Nephron (organoid): Measurements from ENCODE around the gene RAB7B.
"Not testable (repeated sequence)": the region's sequence is repeated elsewhere in the genome, so short reads cannot be mapped to it uniquely, and the experiment has no call there.

Source experiments
- H3K27ac Mint-ChIP-seq, 3 experiments: 2 replicates each; pipeline ENCODE4 v1.8.0; 2020; ENCODE audit warnings: mixed read lengths in 3 of 3, mild to moderate bottlenecking in 2 of 3, moderate library complexity in 1 of 3
- H3K27me3 Mint-ChIP-seq: 2 replicates; pipeline ENCODE4 v1.8.0; 2021; ENCODE audit warnings: low read depth, mild to moderate bottlenecking, moderate library complexity, mixed read lengths
- H3K36me3 Mint-ChIP-seq: 2 replicates; pipeline ENCODE4 v1.8.0; 2020; ENCODE audit warnings: low read depth, mixed read lengths
- H3K4me1 Mint-ChIP-seq: 2 replicates; pipeline ENCODE4 v1.8.0; 2020; ENCODE audit warnings: mixed read lengths
- H3K4me3 Mint-ChIP-seq, 3 experiments: 2 replicates each; pipeline ENCODE4 v1.8.0; 2020; ENCODE audit warnings: mild to moderate bottlenecking in 3 of 3, mixed read lengths in 3 of 3, moderate library complexity in 2 of 3
- H3K9me3 Mint-ChIP-seq: 2 replicates; pipeline ENCODE4 v1.8.0; 2020; ENCODE audit warnings: mixed read lengths
- TF ChIP-seq, protein P1 (sequence below), 3 experiments: fragments of 200-600 bp; sonication (generic); IDR thresholded peaks; one replicate each; pipeline ENCODE4 v1.5.0; 2021; ENCODE audit warnings: antibody characterized with exemption in 3 of 3; ENCODE audit not compliant: unreplicated experiment in 3 of 3

Gene RAB7B, protein sequence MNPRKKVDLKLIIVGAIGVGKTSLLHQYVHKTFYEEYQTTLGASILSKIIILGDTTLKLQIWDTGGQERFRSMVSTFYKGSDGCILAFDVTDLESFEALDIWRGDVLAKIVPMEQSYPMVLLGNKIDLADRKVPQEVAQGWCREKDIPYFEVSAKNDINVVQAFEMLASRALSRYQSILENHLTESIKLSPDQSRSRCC

DNA sequence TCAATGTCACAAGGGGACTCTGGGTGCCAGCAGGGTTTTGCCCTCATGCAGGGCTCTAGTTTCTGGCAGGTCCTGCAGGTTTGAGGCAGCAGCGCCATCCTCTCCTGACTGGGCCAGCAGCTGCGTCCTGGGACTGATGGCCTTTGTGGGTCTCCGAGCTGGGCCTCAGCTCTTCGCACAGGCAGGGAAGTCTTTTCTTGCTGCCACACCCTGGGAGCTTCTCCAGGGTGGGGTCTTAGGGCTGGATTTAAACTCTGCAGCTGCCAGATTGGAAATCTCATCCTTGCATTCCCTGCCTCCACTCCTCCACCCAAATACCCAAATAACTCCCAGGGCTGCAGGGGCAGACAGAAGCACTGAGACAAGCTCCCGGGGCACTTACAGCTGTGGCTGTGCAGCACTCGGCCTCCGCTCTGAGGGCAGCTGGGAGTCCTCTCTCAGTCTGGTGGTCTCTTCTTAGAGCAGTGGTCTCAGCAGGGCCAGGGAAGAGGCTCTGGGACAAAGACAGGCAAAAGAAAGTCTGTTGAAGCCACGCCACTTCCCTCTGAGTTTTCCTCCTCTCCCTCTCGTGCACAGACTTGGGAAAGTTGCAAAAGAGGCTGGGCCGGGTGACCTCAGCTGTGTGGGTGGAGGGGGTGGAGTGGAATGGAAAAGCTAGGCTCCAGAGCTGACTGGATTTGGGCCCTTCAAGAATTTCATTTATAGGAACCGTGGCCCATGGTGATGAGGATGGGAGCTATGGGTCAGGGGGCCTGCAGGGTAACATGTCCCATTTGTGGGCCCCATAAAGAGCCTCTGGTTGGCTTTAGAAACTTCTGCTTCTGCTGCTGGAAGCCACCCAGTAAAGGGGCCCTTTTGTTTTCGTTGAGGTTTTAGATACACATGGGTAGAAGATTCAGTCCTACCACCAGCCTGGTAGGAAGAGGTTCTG, at the start of gene RAB7B:
TSS of gene RAB7B (minus strand) at position 525 of the 931 bp plus-strand sequence. CDS start 9,260 bp downstream, outside the sequence.
- TF ChIP-seq, protein P1, sequence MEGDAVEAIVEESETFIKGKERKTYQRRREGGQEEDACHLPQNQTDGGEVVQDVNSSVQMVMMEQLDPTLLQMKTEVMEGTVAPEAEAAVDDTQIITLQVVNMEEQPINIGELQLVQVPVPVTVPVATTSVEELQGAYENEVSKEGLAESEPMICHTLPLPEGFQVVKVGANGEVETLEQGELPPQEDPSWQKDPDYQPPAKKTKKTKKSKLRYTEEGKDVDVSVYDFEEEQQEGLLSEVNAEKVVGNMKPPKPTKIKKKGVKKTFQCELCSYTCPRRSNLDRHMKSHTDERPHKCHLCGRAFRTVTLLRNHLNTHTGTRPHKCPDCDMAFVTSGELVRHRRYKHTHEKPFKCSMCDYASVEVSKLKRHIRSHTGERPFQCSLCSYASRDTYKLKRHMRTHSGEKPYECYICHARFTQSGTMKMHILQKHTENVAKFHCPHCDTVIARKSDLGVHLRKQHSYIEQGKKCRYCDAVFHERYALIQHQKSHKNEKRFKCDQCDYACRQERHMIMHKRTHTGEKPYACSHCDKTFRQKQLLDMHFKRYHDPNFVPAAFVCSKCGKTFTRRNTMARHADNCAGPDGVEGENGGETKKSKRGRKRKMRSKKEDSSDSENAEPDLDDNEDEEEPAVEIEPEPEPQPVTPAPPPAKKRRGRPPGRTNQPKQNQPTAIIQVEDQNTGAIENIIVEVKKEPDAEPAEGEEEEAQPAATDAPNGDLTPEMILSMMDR (IDR thresholded peaks at IDR 0.05; ENCODE audit: unreplicated experiment in 3 of 3) = no peak
- peak within 1 kb of the TSS; percentile 88 to 94 (median 88) for H3K27ac Mint-ChIP-seq
- no peaks in the 10 kb centered on the region for H3K36me3 Mint-ChIP-seq
- H3K4me3 Mint-ChIP-seq = peak within 1 kb of the TSS; percentile 1 to 65 (median 50)
- H3K27me3 Mint-ChIP-seq = no peaks in the 10 kb centered on the region
- H3K9me3 Mint-ChIP-seq = peaks cover 3% of the 10 kb centered on the region
- peaks cover 57% of the 10 kb centered on the region for H3K4me1 Mint-ChIP-seq

DNA sequence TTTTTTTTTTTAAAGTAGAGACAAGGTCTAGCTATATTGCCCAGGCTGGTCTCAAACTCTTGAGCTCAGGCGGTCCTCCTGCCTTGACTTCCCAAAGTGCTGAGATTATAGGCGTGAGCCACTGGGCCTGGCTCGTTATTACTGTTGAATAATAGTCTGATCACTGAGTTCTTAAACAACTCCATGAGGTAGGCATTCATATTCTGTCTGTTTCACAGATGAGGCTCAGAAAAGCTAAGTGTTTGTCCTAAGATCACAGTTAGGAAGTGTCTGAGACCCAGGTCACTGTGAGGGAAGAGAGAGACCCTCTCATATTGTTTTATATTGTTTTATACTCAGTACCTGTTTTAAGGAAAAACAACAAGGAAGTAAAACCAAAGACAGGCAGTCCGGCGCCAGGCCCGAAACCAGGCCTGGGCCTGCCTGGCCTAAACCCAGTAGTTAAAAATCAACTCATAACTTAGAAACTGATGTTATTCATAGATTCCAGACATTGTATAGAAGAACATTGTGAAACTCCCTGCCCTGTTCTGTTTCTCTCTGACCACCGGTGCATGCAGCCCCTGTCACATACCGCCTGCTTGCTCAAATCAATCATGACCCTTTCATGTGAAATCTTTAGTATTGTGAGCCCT, 49.2 kb upstream of the RAB7B start:
- Mint-ChIP-seq H3K27ac (peak overlapping the region; percentile 3 to 82 (median 73)), H3K4me3 (peak overlapping the region in 1 of 3 experiments; percentile 41), H3K27me3 (peaks cover 16% of the 10 kb centered on the region)
- not testable (repeated sequence) for H3K9me3 Mint-ChIP-seq, H3K36me3 Mint-ChIP-seq, H3K4me1 Mint-ChIP-seq

DNA sequence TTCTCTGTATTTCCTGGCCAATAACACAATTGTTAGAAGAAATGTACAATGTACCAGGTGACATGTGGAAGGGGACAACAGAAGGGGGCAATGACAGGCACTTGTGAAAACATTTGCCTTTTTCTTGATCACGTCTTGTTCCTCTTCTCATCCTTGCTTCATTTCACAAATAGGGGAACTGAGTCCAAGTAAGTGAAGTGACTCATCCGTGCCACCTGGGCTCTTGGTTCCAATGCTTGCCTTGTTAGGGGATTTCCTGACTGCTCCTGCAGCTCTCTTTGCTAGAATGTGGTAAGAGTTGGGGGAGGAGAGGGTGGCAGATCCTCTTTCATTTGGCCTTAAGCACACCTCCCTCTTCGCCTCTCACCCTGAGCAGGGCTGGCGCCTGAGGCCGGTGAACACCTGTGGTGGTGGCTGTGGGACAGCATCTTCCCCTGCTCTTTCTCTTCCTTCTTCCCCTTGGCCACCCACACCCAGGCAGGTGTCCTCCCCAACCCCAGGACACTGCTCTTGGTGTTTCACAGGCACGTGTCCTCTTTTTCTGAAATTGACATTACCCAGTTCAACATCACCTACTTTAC, 47.5 kb upstream of the RAB7B start:
- H3K9me3 Mint-ChIP-seq = no peaks in the 10 kb centered on the region
- peaks cover 16% of the 10 kb centered on the region for H3K27me3 Mint-ChIP-seq
- no peak overlapping the region for H3K4me3 Mint-ChIP-seq
- peaks cover 4% of the 10 kb centered on the region for H3K36me3 Mint-ChIP-seq
- peak overlapping the region in 1 of 3 experiments; percentile 14 for H3K27ac Mint-ChIP-seq
- H3K4me1 Mint-ChIP-seq = no peaks in the 10 kb centered on the region
- TF ChIP-seq, protein P1 (IDR thresholded peaks at IDR 0.05; ENCODE audit: unreplicated experiment in 3 of 3) = no peak

DNA sequence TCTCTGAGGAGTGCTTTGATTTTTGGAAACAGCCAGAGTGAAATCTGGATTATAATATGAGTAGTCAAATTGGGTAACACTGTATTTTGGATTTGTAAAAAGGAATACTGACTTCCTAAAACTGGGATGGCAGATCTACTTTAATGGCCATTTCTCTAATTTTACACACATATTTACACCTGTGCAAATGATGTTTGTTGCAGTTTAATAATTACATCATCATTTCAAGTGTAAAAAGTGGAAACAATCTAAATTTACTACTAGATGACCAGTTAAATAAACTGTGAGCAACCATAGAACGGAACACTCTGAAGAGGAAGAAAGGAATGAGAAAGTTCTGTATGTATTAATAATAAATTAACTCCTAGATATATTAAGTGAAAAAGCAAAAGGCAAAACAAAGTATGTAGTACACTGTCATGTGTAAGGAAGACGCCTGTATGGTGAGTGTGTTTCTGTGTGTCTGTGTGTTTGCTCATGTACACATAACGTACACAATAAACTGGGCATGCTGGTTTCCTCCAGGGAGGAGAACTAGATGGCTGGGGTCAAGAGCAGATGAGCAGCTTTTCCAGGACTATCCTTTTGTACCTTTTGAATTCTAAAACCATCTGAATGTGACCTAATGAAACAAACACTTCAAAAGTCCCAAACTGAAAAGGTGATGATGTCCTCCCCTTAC, 46.9 kb upstream of the RAB7B start:
- Mint-ChIP-seq H3K27me3 (peaks cover 16% of the 10 kb centered on the region), H3K9me3 (no peaks in the 10 kb centered on the region), H3K36me3 (peaks cover 4% of the 10 kb centered on the region), H3K4me1 (no peaks in the 10 kb centered on the region), H3K27ac (no peak overlapping the region), H3K4me3 (no peak overlapping the region)
- TF ChIP-seq, protein P1 (IDR thresholded peaks at IDR 0.05; ENCODE audit: unreplicated experiment in 3 of 3) = no peak

DNA sequence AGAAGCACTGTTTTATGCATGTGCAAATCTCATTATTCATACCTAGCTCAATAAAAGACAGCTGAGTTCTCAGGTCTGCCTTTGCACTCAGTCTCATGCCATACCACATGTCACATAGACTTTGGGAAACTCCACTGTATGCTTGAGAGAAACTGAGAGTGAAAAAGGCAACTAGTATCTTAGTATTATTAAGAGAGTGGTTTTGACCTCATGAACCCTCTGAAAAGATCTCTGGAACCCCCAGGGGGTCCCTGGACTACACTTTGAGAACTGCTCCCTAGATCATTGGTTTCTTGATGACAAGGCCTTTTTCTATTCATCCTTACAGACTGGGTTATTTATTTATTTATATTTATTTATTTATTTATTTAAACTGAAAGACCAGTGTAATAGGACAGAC, 46.1 kb upstream of the RAB7B start:
- no peak overlapping the region for H3K4me3 Mint-ChIP-seq
- H3K9me3 Mint-ChIP-seq = no peaks in the 10 kb centered on the region
- H3K27ac Mint-ChIP-seq = no peak overlapping the region
- TF ChIP-seq, protein P1 (IDR thresholded peaks at IDR 0.05; ENCODE audit: unreplicated experiment in 3 of 3) = no peak
- H3K27me3 Mint-ChIP-seq = peaks cover 16% of the 10 kb centered on the region
- H3K36me3 Mint-ChIP-seq = peaks cover 4% of the 10 kb centered on the region
- H3K4me1 Mint-ChIP-seq = no peaks in the 10 kb centered on the region
